Adrenal gland (tissue), 5 donors: ENCODE data around the gene TFF3.

Experiments
- CTCF ChIP-seq, 6 experiments: fragments of 450-650 bp in 4 of 6; fragments of 200-600 bp in 2 of 6; sonication (generic) in 1 of 6; IDR thresholded peaks; 1 replicate in 5 of 6; 2 replicates in 1 of 6; pipeline versions ENCODE4 v1.5.1 to v1.8.0; 2016 to 2021; ENCODE audit warnings: antibody characterized with exemption in 6 of 6, mild to moderate bottlenecking in 2 of 6, moderate library complexity in 1 of 6
- POLR2A ChIP-seq, 2 donors: fragments of 450-650 bp; IDR thresholded peaks; one replicate each; pipeline ENCODE4 v1.6.1; 2017; ENCODE audit warnings: antibody characterized with exemption in 2 of 2, mild to moderate bottlenecking in 2 of 2, moderate library complexity in 1 of 2
- donor health status: DM: no; HTN: no; CAD: no.

- TF ChIP-seq CTCF (IDR thresholded peaks at IDR 0.05): no peak
- TF ChIP-seq POLR2A (IDR thresholded peaks at IDR 0.05): no peak
Observed at GRCh38 chr21:42338729-42339715, 23.8 kb upstream of the TFF3 start.
